ENCODE measurements around the gene TAF1A. TPM values are rescaled to one million over a fixed set of nuclear protein-coding genes. Genes with fewer than 3 reads are reported as not detected.

TAF1A gene
- total RNA-seq (2014; rRNA removed; shearing (Covaris generic)) = 5.4 and 7.1 TPM in 2 replicates
- polyA plus RNA-seq (2016; fragmentation: Nextera tagmentation; extraction: Ambion mirVana) = 4.3 and 5.6 TPM in 2 replicates

DNA sequence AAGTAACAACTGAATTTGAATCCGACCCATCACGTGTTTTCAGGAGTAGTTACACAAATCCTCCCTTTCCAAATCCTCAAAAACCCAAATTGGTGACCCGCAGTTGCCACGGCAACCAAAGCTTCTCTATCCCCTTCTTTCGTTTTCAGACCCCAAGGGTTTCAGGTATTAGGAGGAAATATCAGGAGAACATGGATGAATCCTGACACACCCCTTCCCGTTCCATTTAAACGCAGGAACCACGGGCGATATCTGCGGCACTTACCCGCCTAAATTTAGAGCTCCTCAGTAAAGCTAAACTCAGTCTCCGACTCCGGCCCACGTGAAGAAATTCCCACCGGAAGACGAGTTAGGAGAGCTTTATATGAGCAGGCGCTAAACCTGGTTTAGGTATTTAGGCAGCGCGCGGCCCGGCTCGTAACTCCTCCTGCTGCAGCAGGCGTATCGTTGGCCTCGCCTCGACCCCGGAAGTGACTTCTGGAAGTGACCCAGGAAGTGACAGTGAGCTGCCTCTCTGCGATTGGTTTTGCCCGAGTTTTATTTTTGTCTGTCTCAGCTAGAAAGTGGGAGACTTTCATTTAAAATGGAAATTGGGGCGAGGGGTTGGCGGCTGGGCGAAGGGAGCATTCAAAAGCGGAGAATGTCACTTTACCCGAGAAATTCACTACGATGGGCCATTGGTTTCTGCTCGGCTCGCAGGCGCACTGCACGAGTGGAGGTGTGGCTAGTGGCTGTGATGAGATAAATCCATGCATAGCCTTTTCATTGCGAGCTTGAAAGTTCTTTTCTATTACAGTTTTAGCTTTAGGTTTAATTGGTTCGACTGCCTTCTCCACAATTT, at the start of gene TAF1A:
TAF1A (minus strand) TSS at position 472 of the 841 bp plus-strand sequence.
- peak; percentile 92 for DNase-seq
- H4K20me1 ChIP-seq (ENCODE audit: insufficient read depth) = no peaks in the 10 kb centered on the region
- peaks cover 50% of the 10 kb centered on the region for H3K79me2 ChIP-seq (ENCODE audit: insufficient read depth)
- in situ Hi-C loops (cut with MboI) = no loop called here
- H3K4me1 ChIP-seq (ENCODE audit: insufficient read depth) = peaks cover 20% of the 10 kb centered on the region
- H3K9ac ChIP-seq = peak within 1 kb of the TSS; percentile 82
- H3K4me3 ChIP-seq = peak within 1 kb of the TSS; percentile 91
- H3K27ac ChIP-seq = peak within 1 kb of the TSS; percentile 78
- H3F3A ChIP-seq (ENCODE audit: insufficient read depth) = peaks cover 23% of the 10 kb centered on the region
- peaks cover 17% of the 10 kb centered on the region; the same call in 1 of the 2 replicates for H3K36me3 ChIP-seq (ENCODE audit: low read depth)
- no peak for TF ChIP-seq EZH2 (IDR thresholded peaks at IDR 0.05; ENCODE audit: insufficient read depth, poor library complexity, severe bottlenecking)
- no peak for TF ChIP-seq EZH2phosphoT487 (IDR thresholded peaks at IDR 0.05; ENCODE audit: insufficient read depth, low read depth)
- no peaks in the 10 kb centered on the region for H3K9me2 ChIP-seq (ENCODE audit: insufficient read depth)
- H3K27me3 ChIP-seq (replicated peaks; ENCODE audit: insufficient read depth) = no peaks in the 10 kb centered on the region
- no peaks in the 10 kb centered on the region for H3K9me3 ChIP-seq (ENCODE audit: low read depth)
- H2AFZ ChIP-seq = peak within 1 kb of the TSS; percentile 99
- peak within 1 kb of the TSS; percentile 80 for H3K4me2 ChIP-seq (ENCODE audit: unreplicated experiment)
- WGBS, 2 experiments (ENCODE audit: low coverage in 1 of 2, low lambda C conversion rate in 2 of 2, missing lambda C conversion rate in 2 of 2) = 0 to 1% methylated on average over 41 of the region's 41 CpGs

DNA sequence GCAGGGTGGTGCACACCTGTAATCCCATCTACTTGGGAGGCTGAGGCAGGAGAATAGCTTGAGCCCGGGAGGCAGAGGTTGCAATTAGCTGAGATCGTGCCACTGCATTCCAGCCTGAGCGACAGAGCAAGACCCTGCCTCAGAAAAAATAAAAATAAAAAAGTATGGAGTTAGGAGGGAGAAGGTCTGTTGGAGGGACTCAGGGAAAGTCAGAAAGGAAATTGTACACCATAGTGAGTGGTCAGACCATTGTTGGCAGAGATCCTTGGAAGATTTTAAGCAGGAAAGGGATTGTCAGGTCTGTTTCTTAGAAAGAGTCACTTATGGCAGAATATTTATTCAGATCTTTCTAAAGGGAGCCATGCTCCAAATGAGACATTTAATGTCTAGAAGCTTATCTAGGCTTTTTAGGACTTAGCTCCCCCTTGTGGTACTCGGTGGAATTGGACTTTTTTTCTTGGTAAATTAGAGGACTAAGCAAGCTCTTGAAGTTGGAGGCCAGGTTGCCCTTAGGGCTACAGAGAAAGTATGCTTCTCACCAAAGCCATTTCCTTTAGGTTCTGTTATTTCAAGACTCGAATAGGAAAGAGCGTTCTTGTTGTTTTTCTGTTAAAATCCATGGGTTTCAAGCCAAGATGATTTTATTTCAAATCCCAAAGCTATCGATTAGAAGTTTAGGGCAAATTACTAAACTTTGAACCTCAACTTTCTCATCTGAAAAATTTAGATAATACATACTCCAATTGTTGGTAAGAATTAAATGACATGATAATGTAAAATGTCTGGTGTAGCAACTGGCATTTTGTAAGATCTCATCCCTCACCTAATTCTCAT, 44.7 kb upstream of the TAF1A start:
- Histone ChIP-seq H3K79me2 (ENCODE audit: insufficient read depth) (peaks cover 24% of the 10 kb centered on the region; the same call in 1 of the 2 replicates), H4K20me1 (ENCODE audit: insufficient read depth) (no peaks in the 10 kb centered on the region), H3K4me1 (ENCODE audit: insufficient read depth) (peaks cover 8% of the 10 kb centered on the region), H3F3A (ENCODE audit: insufficient read depth) (peaks cover 11% of the 10 kb centered on the region; the same call in 1 of the 2 replicates), H3K4me2 (ENCODE audit: unreplicated experiment) (no peak overlapping the region), H3K27ac (0 out of 2 replicates have a peak overlapping the region, but pooled peaks have one; percentile 9), H3K4me3 (no peak overlapping the region), H3K9ac (peak overlapping the region; percentile 32; the same call in 1 of the 2 replicates), H3K36me3 (ENCODE audit: low read depth) (peaks cover 17% of the 10 kb centered on the region), H3K9me2 (ENCODE audit: insufficient read depth) (no peaks in the 10 kb centered on the region), H2AFZ (no peak overlapping the region), H3K9me3 (ENCODE audit: low read depth) (no peaks in the 10 kb centered on the region), H3K27me3 (replicated peaks; ENCODE audit: insufficient read depth) (no peaks in the 10 kb centered on the region)
- 26 to 28% methylated on average over 7 of the region's 7 CpGs for WGBS, 2 experiments (ENCODE audit: low coverage in 1 of 2, low lambda C conversion rate in 2 of 2, missing lambda C conversion rate in 2 of 2)
- peak; percentile 79 for DNase-seq
- TF ChIP-seq EZH2phosphoT487 (IDR thresholded peaks at IDR 0.05; ENCODE audit: insufficient read depth, low read depth) (no peak), EZH2 (IDR thresholded peaks at IDR 0.05; ENCODE audit: insufficient read depth, poor library complexity, severe bottlenecking) (no peak)
- in situ Hi-C loops (cut with MboI) = loop anchor here (10.0 to 25.0 kb wide), 2 partner anchors 170 to 1147 kb away; no protein-coding TSS in a partner anchor

DNA sequence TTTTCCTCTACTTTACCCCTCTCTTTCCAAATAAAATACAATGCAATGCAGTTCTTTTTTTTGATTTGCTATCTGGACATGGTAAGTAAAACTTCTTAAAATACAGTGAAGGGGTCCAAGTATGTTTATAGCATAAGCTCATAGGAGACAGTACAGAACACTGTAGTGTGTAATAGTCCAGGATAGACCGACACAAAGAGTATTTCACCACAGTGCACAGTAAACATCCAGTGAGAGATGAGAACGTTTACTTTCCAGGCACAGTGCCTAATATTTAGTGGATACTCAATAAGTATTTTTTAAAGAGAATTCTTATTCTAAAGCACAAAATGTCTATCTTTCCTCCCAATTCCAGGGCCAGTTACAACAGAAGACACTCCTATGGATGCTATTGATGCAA, 43.0 kb upstream of the TAF1A start:
- Histone ChIP-seq H3K27ac (no peak overlapping the region), H3K9ac (no peak overlapping the region), H3K9me3 (ENCODE audit: low read depth) (no peaks in the 10 kb centered on the region), H3K4me3 (no peak overlapping the region), H4K20me1 (ENCODE audit: insufficient read depth) (no peaks in the 10 kb centered on the region), H3K27me3 (replicated peaks; ENCODE audit: insufficient read depth) (no peaks in the 10 kb centered on the region), H3K4me1 (ENCODE audit: insufficient read depth) (peaks cover 11% of the 10 kb centered on the region), H3K9me2 (ENCODE audit: insufficient read depth) (no peaks in the 10 kb centered on the region), H3K4me2 (ENCODE audit: unreplicated experiment) (no peak overlapping the region), H3F3A (ENCODE audit: insufficient read depth) (peaks cover 15% of the 10 kb centered on the region), H3K36me3 (ENCODE audit: low read depth) (peaks cover 27% of the 10 kb centered on the region), H2AFZ (no peak overlapping the region), H3K79me2 (ENCODE audit: insufficient read depth) (peaks cover 24% of the 10 kb centered on the region; the same call in 1 of the 2 replicates)
- no peak for DNase-seq
- 60 to 64% methylated on average over 2 of the region's 2 CpGs for WGBS, 2 experiments (ENCODE audit: low coverage in 1 of 2, low lambda C conversion rate in 2 of 2, missing lambda C conversion rate in 2 of 2)
- no peak for TF ChIP-seq EZH2phosphoT487 (IDR thresholded peaks at IDR 0.05; ENCODE audit: insufficient read depth, low read depth)
- no peak for TF ChIP-seq EZH2 (IDR thresholded peaks at IDR 0.05; ENCODE audit: insufficient read depth, poor library complexity, severe bottlenecking)
- in situ Hi-C loops (cut with MboI) = loop anchor here (10.0 to 25.0 kb wide), 2 partner anchors 168 to 1145 kb away; no protein-coding TSS in a partner anchor
